GM12878 (cell line): Measurements from ENCODE around the gene DPM1. TPM values are rescaled to one million over a fixed set of nuclear protein-coding genes. Genes with fewer than 3 reads are reported as not detected.

Source experiments
- ATAC-seq: fragments of 200-7000 bp; cut with Tn5 transposase; 3 replicates; pipeline ENCODE4 v1.9.1; 2020; ENCODE audit warnings: mild to moderate bottlenecking, moderate library complexity
- BruUV-seq: library from RNA; stranded (reverse); fragments of 400-500 nt; replicated peaks from 2 replicates; lab custom pipeline; 2021; lab: Mats Ljungman, UMichigan
- CTCF ChIA-PET: fragments of 300-600 bp; sonication (Branson Sonifier 250); formaldehyde crosslinking; extraction: SDS; loops from one replicate; lab custom pipeline; 2021; ENCODE audit warnings: inconsistent platforms; lab: Yijun Ruan, JAX
- POLR2A ChIA-PET: fragments of 350-600 bp; formaldehyde crosslinking; extraction: SDS; loops from one replicate; lab custom pipeline; 2021; ENCODE audit warnings: inconsistent platforms; lab: Charles Lee
- RAD21 ChIA-PET: fragments of 300-600 bp; sonication (Branson Sonifier 250); formaldehyde crosslinking; loops from one replicate; lab custom pipeline; 2023; ENCODE audit warnings: antibody characterized with exemption; ENCODE audit not compliant: unreplicated experiment; lab: Charles Lee
- SMC1A ChIA-PET: fragments of 300-600 bp; sonication (Branson Sonifier 250); formaldehyde crosslinking; loops from one replicate; lab custom pipeline; 2023; ENCODE audit not compliant: unreplicated experiment, uncharacterized antibody; lab: Charles Lee
- DNase-seq: peaks from one replicate; pipeline ENCODE4 v3.0.0-alpha.2; 2011; ENCODE audit warnings: low read depth, low spot score
- FAIRE-seq: peaks from 3 replicates; lab custom pipeline; 2011; peaks lifted over from hg19 to GRCh38; lab: Jason Lieb, UNC
- H2AFZ ChIP-seq: 2 replicates; pipeline ENCODE4 v1.6.0; 2011; ENCODE audit warnings: low read depth, low read length, control low read depth; ENCODE audit not compliant: control insufficient read depth
- H3K27ac ChIP-seq: 2 replicates; pipeline ENCODE4 v1.5.1; 2011; ENCODE audit warnings: control low read depth; ENCODE audit not compliant: control insufficient read depth, insufficient read depth
- H3K27me3 ChIP-seq, 2 experiments: replicated peaks in 1 of 2; 2 replicates each; pipeline versions ENCODE4 v1.6.0 to v1.6.1; 2011; ENCODE audit warnings: low read length in 1 of 2; ENCODE audit not compliant: control insufficient read depth in 2 of 2, insufficient read depth in 2 of 2
- H3K36me3 ChIP-seq, 2 experiments: 2 replicates each; pipeline ENCODE4 v1.5.1; 2011; ENCODE audit warnings: low read length in 1 of 2; ENCODE audit not compliant: control insufficient read depth in 2 of 2, insufficient read depth in 2 of 2
- H3K4me1 ChIP-seq: 2 replicates; pipeline ENCODE4 v1.6.1; 2011; ENCODE audit warnings: mild to moderate bottlenecking, low read length, moderate library complexity, mixed read lengths; ENCODE audit not compliant: control insufficient read depth, insufficient read depth
- H3K4me2 ChIP-seq: 2 replicates; pipeline ENCODE4 v1.6.0; 2011; ENCODE audit warnings: control low read depth; ENCODE audit not compliant: control insufficient read depth, insufficient read depth
- H3K4me3 ChIP-seq: fragments of 200-600 bp; sonication (generic); 2 replicates; pipeline ENCODE4 v1.5.1; 2016
- H3K79me2 ChIP-seq: 2 replicates; pipeline ENCODE4 v1.6.0; 2011; ENCODE audit warnings: low read length; ENCODE audit not compliant: control insufficient read depth, insufficient read depth
- H3K9ac ChIP-seq: 2 replicates; pipeline ENCODE4 v1.8.0; 2011; ENCODE audit warnings: low read length, control low read depth, mixed read lengths; ENCODE audit not compliant: control insufficient read depth, insufficient read depth
- H3K9me3 ChIP-seq: replicated peaks from 3 replicates; pipeline ENCODE4 v1.5.1; 2011; ENCODE audit warnings: mild to moderate bottlenecking, low read length; ENCODE audit not compliant: control insufficient read depth, insufficient read depth
- H4K20me1 ChIP-seq: 2 replicates; pipeline ENCODE4 v1.6.0; 2011; ENCODE audit not compliant: control insufficient read depth, insufficient read depth
- BHLHE40 ChIP-seq, 2 experiments: fragments of 450-650 bp in 1 of 2; IDR thresholded peaks; 2 replicates each; pipeline ENCODE4 v1.6.1; 2011 to 2017; ENCODE audit warnings: low read depth in 2 of 2, borderline replicate concordance in 1 of 2, improper control_type of control experiment in 1 of 2, low read length in 1 of 2, mild to moderate bottlenecking in 1 of 2
- CHD1 ChIP-seq: IDR thresholded peaks from 2 replicates; pipeline ENCODE4 v1.6.1; 2012; ENCODE audit warnings: low read depth, low read length, improper control_type of control experiment
- CHD4 ChIP-seq: fragments of 200-600 bp; sonication (generic); IDR thresholded peaks from 2 replicates; pipeline ENCODE4 v1.6.1; 2016; ENCODE audit warnings: mild to moderate bottlenecking
- DPF2 ChIP-seq: fragments of 450-650 bp; IDR thresholded peaks from 2 replicates; pipeline ENCODE4 v1.6.1; 2017; ENCODE audit warnings: mild to moderate bottlenecking
- GABPA ChIP-seq: IDR thresholded peaks from 2 replicates; pipeline ENCODE4 v1.6.1; 2014; ENCODE audit warnings: antibody characterized with exemption, low read depth, mild to moderate bottlenecking, inconsistent platforms
- GATAD2B ChIP-seq: fragments of 450-650 bp; conservative IDR thresholded peaks from 2 replicates; pipeline ENCODE4 v1.6.1; 2017; ENCODE audit warnings: low read depth, mild to moderate bottlenecking, moderate library complexity
- KLF5 ChIP-seq: fragments of 450-650 bp; IDR thresholded peaks from 2 replicates; pipeline ENCODE4 v1.6.1; 2014; ENCODE audit warnings: mild to moderate bottlenecking; ENCODE audit not compliant: partially characterized antibody
- PAX8 ChIP-seq: fragments of 450-650 bp; IDR thresholded peaks from 2 replicates; pipeline ENCODE4 v1.6.1; 2017; ENCODE audit warnings: mild to moderate bottlenecking, moderate library complexity
- SREBF1 ChIP-seq: IDR thresholded peaks from 2 replicates; pipeline ENCODE4 v1.6.1; 2012; ENCODE audit warnings: mild to moderate bottlenecking, low read length
- in situ Hi-C: fragments of 300-500 bp; cut with MboI; formaldehyde crosslinking; loops from 9 replicates; pipeline ENCODE4 v1.14.3; 2018; ENCODE audit warnings: mixed read lengths
- intact Hi-C: fragments of 100-400 bp; cut with micrococcal nuclease; formaldehyde crosslinking; loops from one replicate; pipeline ENCODE4 v1.14.2; 2022; ENCODE audit not compliant: unreplicated experiment
- polyA plus RNA-seq, 11 experiments: library from polyadenylated mRNA; depleted of rRNA in 4 of 11; unstranded in 6 of 11; stranded (reverse) in 5 of 11; fragments of >200 nt; fragmentation: Nextera tagmentation in 4 of 11; fragmentation: Illumina TruSeq in 1 of 11; extraction: Ambion mirVana in 4 of 11; extraction: Trizol in 1 of 11; gene quantifications; 1 replicate in 1 of 11; 2 replicates in 10 of 11; pipeline versions ENCODE4 v1.2.1 to v1.2.3, GENCODE V29; 2011 to 2016; ENCODE audit warnings: inconsistent platforms in 2 of 11, missing spikeins in 2 of 11, low read depth in 1 of 11
- total RNA-seq, 4 experiments: library from RNA; depleted of rRNA in 3 of 4; stranded (reverse); fragments of >200 nt in 3 of 4; fragmentation: Illumina TruSeq in 1 of 4; extraction: Trizol in 1 of 4; gene quantifications; 2 replicates each; pipeline versions ENCODE4 v1.2.1 to v1.2.3, GENCODE V29; 2013 to 2021
- TF ChIP-seq, protein P1 (sequence below): IDR thresholded peaks from 2 replicates; pipeline ENCODE4 v1.6.1; 2011; ENCODE audit warnings: low read depth, low read length, improper control_type of control experiment, borderline replicate concordance
- TF ChIP-seq, protein P2 (sequence below): fragments of 450-650 bp; IDR thresholded peaks from 2 replicates; pipeline ENCODE4 v1.6.1; 2017; ENCODE audit warnings: mild to moderate bottlenecking, moderate library complexity
- TF ChIP-seq, protein P3 (sequence below), 3 experiments: IDR thresholded peaks in 2 of 3; conservative IDR thresholded peaks in 1 of 3; 2 replicates each; pipeline ENCODE4 v1.5.1; 2011; ENCODE audit warnings: low read depth in 3 of 3, low read length in 3 of 3, mild to moderate bottlenecking in 3 of 3, control low read depth in 2 of 3, moderate library complexity in 2 of 3, inconsistent platforms in 1 of 3, mixed read lengths in 1 of 3; ENCODE audit not compliant: control insufficient read depth in 2 of 3, insufficient read depth in 1 of 3; ENCODE audit errors: extremely low read depth in 1 of 3

Gene DPM1
- total and polyA plus RNA-seq, 10 of the 15 experiments (the other 5 are each of a cell fraction or from before 2014, with no cell fraction given), result 53.3 to 167 (median 108) TPM

DNA sequence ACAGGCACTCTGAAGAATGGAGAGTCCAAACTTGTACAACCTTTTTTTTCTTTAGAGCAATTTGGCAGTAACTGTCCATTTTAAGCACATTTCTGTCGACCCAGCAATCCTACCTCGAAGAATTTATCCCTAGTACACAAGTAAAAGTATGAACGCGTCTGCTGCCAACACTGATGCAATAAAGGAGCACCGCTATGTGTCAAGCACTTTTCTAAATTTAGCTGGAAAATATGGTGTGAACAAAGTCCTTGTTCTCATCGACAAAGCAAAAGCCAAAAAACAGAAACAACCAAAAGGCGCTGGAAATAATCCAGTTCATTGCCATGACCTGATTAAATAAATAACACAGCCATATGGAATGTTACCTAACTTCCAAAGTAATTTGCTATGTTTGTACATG is 1.1 kb downstream of the DPM1 start (continued):
- TF ChIP-seq CHD4 (no peak), CHD1 (no peak)

DNA sequence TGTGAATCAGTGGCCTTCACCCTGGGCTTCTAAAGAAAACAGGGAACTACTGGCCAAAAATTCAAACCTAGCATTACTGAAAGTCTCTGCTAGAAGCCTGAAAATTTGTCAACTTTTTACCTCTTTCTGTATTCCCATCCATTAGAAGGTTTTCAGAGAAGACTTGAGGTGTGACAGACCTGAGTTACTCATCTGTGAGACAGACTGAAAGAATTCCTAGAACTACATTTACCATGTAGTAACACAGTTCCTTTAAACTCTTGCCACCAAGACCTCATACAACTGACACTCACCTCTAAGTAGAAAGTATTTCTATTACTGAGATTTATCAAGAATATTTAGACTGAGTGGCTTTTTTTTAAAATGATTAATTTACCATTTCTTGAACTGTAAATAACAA is 4.5 kb downstream of the DPM1 start:
- intact Hi-C loops (no loop called here), in situ Hi-C loops (no loop called here)
- no peak for FAIRE-seq
- no peak for ATAC-seq
- ChIA-PET SMC1A (interaction anchor here (1.8 kb wide), 1 partner anchor 159 kb away, joined by 4 read pairs; no protein-coding TSS in a partner anchor), RAD21 (no interaction called here), CTCF (interaction anchor here (0.6 kb wide), 1 partner anchor 106 kb away, joined by 3 read pairs; no protein-coding TSS in a partner anchor), POLR2A (no interaction called here)
- H2AFZ ChIP-seq, result no peak overlapping the region
- peaks cover 2 to 33% of the 10 kb centered on the region in 2 experiments for H3K36me3 ChIP-seq
- H3K79me2 ChIP-seq, result peaks cover 51% of the 10 kb centered on the region
- no peaks in the 10 kb centered on the region for H3K9me3 ChIP-seq
- H3K4me1 ChIP-seq, result peaks cover 5% of the 10 kb centered on the region
- H3K4me3 ChIP-seq, result no peak overlapping the region
- DNase-seq, result no peak
- H3K27ac ChIP-seq, result no peak overlapping the region
- no peak overlapping the region for H3K9ac ChIP-seq
- no peaks in the 10 kb centered on the region for H4K20me1 ChIP-seq
- no peaks in the 10 kb centered on the region for H3K27me3 ChIP-seq
- BruUV-seq, result no TSS peak
- no peak for TF ChIP-seq BHLHE40 (IDR thresholded peaks at IDR 0.05; ENCODE audit: borderline replicate concordance in 1 of 2, low read depth in 2 of 2, low read length in 1 of 2)
- no peak for TF ChIP-seq SREBF1
- TF ChIP-seq, protein P1, sequence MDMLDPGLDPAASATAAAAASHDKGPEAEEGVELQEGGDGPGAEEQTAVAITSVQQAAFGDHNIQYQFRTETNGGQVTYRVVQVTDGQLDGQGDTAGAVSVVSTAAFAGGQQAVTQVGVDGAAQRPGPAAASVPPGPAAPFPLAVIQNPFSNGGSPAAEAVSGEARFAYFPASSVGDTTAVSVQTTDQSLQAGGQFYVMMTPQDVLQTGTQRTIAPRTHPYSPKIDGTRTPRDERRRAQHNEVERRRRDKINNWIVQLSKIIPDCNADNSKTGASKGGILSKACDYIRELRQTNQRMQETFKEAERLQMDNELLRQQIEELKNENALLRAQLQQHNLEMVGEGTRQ, result no peak
- no peak for TF ChIP-seq DPF2
- TF ChIP-seq GATAD2B, result no peak
- TF ChIP-seq PAX8, result no peak
- TF ChIP-seq GABPA, result no peak
- no peak for TF ChIP-seq KLF5
- TF ChIP-seq, protein P2, sequence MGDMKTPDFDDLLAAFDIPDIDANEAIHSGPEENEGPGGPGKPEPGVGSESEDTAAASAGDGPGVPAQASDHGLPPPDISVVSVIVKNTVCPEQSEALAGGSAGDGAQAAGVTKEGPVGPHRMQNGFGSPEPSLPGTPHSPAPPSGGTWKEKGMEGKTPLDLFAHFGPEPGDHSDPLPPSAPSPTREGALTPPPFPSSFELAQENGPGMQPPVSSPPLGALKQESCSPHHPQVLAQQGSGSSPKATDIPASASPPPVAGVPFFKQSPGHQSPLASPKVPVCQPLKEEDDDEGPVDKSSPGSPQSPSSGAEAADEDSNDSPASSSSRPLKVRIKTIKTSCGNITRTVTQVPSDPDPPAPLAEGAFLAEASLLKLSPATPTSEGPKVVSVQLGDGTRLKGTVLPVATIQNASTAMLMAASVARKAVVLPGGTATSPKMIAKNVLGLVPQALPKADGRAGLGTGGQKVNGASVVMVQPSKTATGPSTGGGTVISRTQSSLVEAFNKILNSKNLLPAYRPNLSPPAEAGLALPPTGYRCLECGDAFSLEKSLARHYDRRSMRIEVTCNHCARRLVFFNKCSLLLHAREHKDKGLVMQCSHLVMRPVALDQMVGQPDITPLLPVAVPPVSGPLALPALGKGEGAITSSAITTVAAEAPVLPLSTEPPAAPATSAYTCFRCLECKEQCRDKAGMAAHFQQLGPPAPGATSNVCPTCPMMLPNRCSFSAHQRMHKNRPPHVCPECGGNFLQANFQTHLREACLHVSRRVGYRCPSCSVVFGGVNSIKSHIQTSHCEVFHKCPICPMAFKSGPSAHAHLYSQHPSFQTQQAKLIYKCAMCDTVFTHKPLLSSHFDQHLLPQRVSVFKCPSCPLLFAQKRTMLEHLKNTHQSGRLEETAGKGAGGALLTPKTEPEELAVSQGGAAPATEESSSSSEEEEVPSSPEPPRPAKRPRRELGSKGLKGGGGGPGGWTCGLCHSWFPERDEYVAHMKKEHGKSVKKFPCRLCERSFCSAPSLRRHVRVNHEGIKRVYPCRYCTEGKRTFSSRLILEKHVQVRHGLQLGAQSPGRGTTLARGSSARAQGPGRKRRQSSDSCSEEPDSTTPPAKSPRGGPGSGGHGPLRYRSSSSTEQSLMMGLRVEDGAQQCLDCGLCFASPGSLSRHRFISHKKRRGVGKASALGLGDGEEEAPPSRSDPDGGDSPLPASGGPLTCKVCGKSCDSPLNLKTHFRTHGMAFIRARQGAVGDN, result no peak
- TF ChIP-seq, protein P3, sequence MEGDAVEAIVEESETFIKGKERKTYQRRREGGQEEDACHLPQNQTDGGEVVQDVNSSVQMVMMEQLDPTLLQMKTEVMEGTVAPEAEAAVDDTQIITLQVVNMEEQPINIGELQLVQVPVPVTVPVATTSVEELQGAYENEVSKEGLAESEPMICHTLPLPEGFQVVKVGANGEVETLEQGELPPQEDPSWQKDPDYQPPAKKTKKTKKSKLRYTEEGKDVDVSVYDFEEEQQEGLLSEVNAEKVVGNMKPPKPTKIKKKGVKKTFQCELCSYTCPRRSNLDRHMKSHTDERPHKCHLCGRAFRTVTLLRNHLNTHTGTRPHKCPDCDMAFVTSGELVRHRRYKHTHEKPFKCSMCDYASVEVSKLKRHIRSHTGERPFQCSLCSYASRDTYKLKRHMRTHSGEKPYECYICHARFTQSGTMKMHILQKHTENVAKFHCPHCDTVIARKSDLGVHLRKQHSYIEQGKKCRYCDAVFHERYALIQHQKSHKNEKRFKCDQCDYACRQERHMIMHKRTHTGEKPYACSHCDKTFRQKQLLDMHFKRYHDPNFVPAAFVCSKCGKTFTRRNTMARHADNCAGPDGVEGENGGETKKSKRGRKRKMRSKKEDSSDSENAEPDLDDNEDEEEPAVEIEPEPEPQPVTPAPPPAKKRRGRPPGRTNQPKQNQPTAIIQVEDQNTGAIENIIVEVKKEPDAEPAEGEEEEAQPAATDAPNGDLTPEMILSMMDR (IDR thresholded peaks at IDR 0.05 in 2 of 3, conservative IDR thresholded peaks at IDR 0.05 in 1 of 3; ENCODE audit: control insufficient read depth in 2 of 3, extremely low read depth in 1 of 3, insufficient read depth in 1 of 3, low read depth in 3 of 3, low read length in 3 of 3), result no peak
- no peak for TF ChIP-seq CHD4
- no peak overlapping the region for H3K4me2 ChIP-seq
